ENCODE data around the gene ROBO3.

DNA sequence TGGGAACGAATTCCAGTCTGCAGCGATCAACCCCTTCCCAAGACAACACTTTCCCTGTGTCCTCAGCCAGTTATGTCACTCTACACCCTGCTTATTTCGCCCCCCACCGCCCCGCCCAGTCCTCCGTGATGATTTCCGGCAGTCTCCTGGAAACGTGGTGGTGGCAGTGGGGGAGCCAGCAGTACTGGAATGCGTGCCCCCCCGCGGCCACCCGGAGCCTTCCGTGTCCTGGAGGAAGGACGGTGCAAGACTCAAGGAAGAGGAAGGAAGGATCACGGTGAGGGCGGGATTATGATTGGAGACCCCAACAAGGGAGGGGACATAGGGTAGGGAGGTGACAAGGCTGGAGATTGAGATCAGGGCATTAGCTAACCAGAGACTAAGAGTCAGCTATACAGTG lies 4.1 kb downstream of the ROBO3 start:
- no peak for TF ChIP-seq CTCF (IDR thresholded peaks at IDR 0.05; ENCODE audit: insufficient read depth, low read length)
- TF ChIP-seq SPI1 (IDR thresholded peaks at IDR 0.05; ENCODE audit: borderline replicate concordance, low read depth), result no peak
- TF ChIP-seq, protein P1, sequence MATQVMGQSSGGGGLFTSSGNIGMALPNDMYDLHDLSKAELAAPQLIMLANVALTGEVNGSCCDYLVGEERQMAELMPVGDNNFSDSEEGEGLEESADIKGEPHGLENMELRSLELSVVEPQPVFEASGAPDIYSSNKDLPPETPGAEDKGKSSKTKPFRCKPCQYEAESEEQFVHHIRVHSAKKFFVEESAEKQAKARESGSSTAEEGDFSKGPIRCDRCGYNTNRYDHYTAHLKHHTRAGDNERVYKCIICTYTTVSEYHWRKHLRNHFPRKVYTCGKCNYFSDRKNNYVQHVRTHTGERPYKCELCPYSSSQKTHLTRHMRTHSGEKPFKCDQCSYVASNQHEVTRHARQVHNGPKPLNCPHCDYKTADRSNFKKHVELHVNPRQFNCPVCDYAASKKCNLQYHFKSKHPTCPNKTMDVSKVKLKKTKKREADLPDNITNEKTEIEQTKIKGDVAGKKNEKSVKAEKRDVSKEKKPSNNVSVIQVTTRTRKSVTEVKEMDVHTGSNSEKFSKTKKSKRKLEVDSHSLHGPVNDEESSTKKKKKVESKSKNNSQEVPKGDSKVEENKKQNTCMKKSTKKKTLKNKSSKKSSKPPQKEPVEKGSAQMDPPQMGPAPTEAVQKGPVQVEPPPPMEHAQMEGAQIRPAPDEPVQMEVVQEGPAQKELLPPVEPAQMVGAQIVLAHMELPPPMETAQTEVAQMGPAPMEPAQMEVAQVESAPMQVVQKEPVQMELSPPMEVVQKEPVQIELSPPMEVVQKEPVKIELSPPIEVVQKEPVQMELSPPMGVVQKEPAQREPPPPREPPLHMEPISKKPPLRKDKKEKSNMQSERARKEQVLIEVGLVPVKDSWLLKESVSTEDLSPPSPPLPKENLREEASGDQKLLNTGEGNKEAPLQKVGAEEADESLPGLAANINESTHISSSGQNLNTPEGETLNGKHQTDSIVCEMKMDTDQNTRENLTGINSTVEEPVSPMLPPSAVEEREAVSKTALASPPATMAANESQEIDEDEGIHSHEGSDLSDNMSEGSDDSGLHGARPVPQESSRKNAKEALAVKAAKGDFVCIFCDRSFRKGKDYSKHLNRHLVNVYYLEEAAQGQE (IDR thresholded peaks at IDR 0.05; ENCODE audit: insufficient replicate concordance, low read depth), result no peak
- no peak for TF ChIP-seq POLR2AphosphoS5 (IDR thresholded peaks at IDR 0.05; ENCODE audit: low read depth)
